Loucy (cell line): ENCODE results near the gene NUDT1.

ENCODE experiments used
- EZH2phosphoT487 ChIP-seq: fragments of 200-600 bp; IDR thresholded peaks from 2 replicates; pipeline ENCODE4 v1.6.1; 2018; ENCODE audit warnings: antibody characterized with exemption, mild to moderate bottlenecking, moderate library complexity, borderline replicate concordance
- TF ChIP-seq, protein P1 (sequence below): fragments of 200-600 bp; sonication (generic); conservative IDR thresholded peaks from 2 replicates; pipeline ENCODE4 v1.5.1; 2014; ENCODE audit warnings: mild to moderate bottlenecking, antibody characterized with exemption, low read length

DNA sequence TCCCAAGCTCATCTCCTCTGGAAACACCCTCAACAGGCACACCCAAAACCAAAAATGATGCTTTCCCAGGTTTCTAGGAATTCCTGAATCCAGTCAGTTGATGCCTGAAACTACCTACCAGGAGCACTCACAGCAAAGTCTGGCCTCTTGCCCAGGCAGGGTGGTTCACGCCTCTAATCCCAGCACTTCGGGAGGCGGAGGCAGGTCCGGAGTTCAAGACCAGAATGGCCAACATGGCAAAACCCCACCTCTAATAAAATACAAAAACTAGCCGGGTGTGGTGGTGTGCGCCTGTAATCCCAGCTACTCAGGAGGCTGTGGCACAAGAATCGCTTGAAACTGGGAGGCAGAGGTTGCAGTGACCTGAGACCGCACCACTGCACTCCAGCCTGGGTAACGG is 11.1 kb upstream of the NUDT1 start:
- TF ChIP-seq, protein P1, sequence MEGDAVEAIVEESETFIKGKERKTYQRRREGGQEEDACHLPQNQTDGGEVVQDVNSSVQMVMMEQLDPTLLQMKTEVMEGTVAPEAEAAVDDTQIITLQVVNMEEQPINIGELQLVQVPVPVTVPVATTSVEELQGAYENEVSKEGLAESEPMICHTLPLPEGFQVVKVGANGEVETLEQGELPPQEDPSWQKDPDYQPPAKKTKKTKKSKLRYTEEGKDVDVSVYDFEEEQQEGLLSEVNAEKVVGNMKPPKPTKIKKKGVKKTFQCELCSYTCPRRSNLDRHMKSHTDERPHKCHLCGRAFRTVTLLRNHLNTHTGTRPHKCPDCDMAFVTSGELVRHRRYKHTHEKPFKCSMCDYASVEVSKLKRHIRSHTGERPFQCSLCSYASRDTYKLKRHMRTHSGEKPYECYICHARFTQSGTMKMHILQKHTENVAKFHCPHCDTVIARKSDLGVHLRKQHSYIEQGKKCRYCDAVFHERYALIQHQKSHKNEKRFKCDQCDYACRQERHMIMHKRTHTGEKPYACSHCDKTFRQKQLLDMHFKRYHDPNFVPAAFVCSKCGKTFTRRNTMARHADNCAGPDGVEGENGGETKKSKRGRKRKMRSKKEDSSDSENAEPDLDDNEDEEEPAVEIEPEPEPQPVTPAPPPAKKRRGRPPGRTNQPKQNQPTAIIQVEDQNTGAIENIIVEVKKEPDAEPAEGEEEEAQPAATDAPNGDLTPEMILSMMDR, result no peak
- no peak for TF ChIP-seq EZH2phosphoT487
